Calu3 (cell line): Measurements from ENCODE around the gene TLCD5. TPM values are rescaled to one million over a fixed set of nuclear protein-coding genes. Genes with fewer than 3 reads are reported as not detected.

ENCODE experiments used
- BruUV-seq: library from RNA; stranded (reverse); fragments of 400-500 nt; replicated peaks from 2 replicates; lab custom pipeline; 2021; lab: Mats Ljungman, UMichigan
- CTCF ChIA-PET: fragments of 300-600 bp; sonication (Branson Sonifier 250); formaldehyde crosslinking; loops from one replicate; lab custom pipeline; 2022; ENCODE audit warnings: antibody characterized with exemption; lab: Charles Lee
- DNase-seq: peaks from one replicate; pipeline ENCODE4 v3.0.0; 2022
- H3K27ac Mint-ChIP-seq: one replicate; pipeline ENCODE4 v1.8.0; 2022; ENCODE audit warnings: mixed read lengths; ENCODE audit not compliant: unreplicated experiment
- H3K27me3 Mint-ChIP-seq: one replicate; pipeline ENCODE4 v1.8.0; 2022; ENCODE audit warnings: mixed read lengths; ENCODE audit not compliant: unreplicated experiment
- H3K36me3 Mint-ChIP-seq: one replicate; pipeline ENCODE4 v1.8.0; 2022; ENCODE audit warnings: mild to moderate bottlenecking, moderate library complexity, mixed read lengths; ENCODE audit not compliant: insufficient read depth, unreplicated experiment
- H3K4me1 Mint-ChIP-seq: one replicate; pipeline ENCODE4 v1.8.0; 2022; ENCODE audit warnings: mild to moderate bottlenecking, low read depth, mixed read lengths; ENCODE audit not compliant: unreplicated experiment
- H3K4me3 Mint-ChIP-seq: one replicate; pipeline ENCODE4 v1.8.0; 2022; ENCODE audit warnings: mild to moderate bottlenecking, low read depth, moderate library complexity, mixed read lengths; ENCODE audit not compliant: unreplicated experiment
- H3K9me3 Mint-ChIP-seq: one replicate; pipeline ENCODE4 v1.8.0; 2022; ENCODE audit warnings: low read depth, mixed read lengths; ENCODE audit not compliant: unreplicated experiment
- intact Hi-C: fragments of 100-400 bp; cut with micrococcal nuclease; formaldehyde crosslinking; loops from one replicate; pipeline ENCODE4 v1.10.0; 2022; ENCODE audit not compliant: unreplicated experiment
- total RNA-seq: library from RNA; stranded (reverse); gene quantifications from 2 replicates; pipeline ENCODE4 v1.2.3, GENCODE V29; 2022
- TF ChIP-seq, protein P1 (sequence below): fragments of 200-600 bp; IDR thresholded peaks from one replicate; pipeline ENCODE4 v1.8.0; 2022; ENCODE audit warnings: antibody characterized with exemption; ENCODE audit not compliant: unreplicated experiment

TLCD5 gene
- total RNA-seq, 1 experiment from 2014 or later: 4.9 TPM

GRCh38 chr11:120346233-120346632 lies 21.1 kb downstream of the TLCD5 start:
- Mint-ChIP-seq H3K4me1 (peaks cover 32% of the 10 kb centered on the region), H3K9me3 (no peaks in the 10 kb centered on the region), H3K27me3 (no peaks in the 10 kb centered on the region), H3K4me3 (no peak overlapping the region), H3K27ac (no peak overlapping the region), H3K36me3 (no peaks in the 10 kb centered on the region)
- intact Hi-C loops: no loop called here
- TF ChIP-seq, protein P1, sequence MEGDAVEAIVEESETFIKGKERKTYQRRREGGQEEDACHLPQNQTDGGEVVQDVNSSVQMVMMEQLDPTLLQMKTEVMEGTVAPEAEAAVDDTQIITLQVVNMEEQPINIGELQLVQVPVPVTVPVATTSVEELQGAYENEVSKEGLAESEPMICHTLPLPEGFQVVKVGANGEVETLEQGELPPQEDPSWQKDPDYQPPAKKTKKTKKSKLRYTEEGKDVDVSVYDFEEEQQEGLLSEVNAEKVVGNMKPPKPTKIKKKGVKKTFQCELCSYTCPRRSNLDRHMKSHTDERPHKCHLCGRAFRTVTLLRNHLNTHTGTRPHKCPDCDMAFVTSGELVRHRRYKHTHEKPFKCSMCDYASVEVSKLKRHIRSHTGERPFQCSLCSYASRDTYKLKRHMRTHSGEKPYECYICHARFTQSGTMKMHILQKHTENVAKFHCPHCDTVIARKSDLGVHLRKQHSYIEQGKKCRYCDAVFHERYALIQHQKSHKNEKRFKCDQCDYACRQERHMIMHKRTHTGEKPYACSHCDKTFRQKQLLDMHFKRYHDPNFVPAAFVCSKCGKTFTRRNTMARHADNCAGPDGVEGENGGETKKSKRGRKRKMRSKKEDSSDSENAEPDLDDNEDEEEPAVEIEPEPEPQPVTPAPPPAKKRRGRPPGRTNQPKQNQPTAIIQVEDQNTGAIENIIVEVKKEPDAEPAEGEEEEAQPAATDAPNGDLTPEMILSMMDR: no peak
- DNase-seq: no peak
- CTCF ChIA-PET: no interaction called here
- BruUV-seq: no TSS peak

DNA sequence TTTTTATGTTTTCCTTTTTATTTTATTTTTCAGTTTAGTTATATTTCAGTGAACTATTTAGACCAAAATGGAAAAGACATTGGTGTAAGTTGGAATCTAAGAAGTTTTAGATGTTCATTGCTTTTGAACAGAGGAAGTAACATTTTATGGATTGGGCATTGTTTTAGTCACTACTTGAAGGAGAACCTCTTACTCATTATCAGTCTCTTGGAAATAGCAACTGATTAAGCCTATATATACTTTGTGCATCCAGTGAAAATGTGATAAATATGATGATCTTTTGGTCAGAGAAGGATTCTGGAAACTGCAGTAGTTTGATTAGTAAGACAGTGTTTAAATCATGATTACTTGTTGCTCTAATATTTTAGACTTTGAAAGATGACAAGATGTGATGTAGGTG lies 25.5 kb downstream of the TLCD5 start:
- peaks cover 22% of the 10 kb centered on the region for H3K4me1 Mint-ChIP-seq
- no peaks in the 10 kb centered on the region for H3K36me3 Mint-ChIP-seq
- no peaks in the 10 kb centered on the region for H3K9me3 Mint-ChIP-seq
- no peaks in the 10 kb centered on the region for H3K27me3 Mint-ChIP-seq
- no peak for DNase-seq
- H3K27ac Mint-ChIP-seq: no peak overlapping the region
- CTCF ChIA-PET: no interaction called here
- no TSS peak for BruUV-seq
- H3K4me3 Mint-ChIP-seq: no peak overlapping the region
- TF ChIP-seq, protein P1: no peak
- intact Hi-C loops: no loop called here

DNA sequence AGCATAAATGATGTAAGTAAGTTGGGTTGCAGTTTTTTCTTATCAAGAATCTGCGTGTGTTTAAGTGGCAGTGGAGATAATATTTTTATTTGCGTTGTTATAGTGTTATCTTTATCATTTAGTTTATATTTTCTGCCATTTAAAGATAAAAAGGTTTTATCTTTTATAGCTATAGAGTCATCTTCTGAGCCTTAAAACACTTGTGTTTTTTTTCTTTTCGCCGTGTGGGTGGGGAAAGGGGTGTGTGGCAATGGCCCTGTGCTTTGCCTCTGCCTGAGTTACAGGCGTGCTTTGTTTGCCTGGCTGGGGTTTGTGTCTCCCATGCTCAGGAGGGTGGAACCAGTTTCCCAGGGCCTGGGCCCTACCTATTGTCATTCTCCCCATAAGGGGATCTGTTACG lies 27.3 kb downstream of the TLCD5 start:
- Mint-ChIP-seq H3K27me3 (no peaks in the 10 kb centered on the region), H3K4me3 (no peak overlapping the region), H3K9me3 (no peaks in the 10 kb centered on the region), H3K36me3 (no peaks in the 10 kb centered on the region), H3K27ac (no peak overlapping the region), H3K4me1 (peaks cover 23% of the 10 kb centered on the region)
- intact Hi-C loops: no loop called here
- no peak for DNase-seq
- CTCF ChIA-PET: no interaction called here
- TF ChIP-seq, protein P1: no peak
- no TSS peak for BruUV-seq

GRCh38 chr11:120354068-120354467 lies 29.0 kb downstream of the TLCD5 start:
- H3K27me3 Mint-ChIP-seq: no peaks in the 10 kb centered on the region
- no TSS peak for BruUV-seq
- DNase-seq: no peak
- CTCF ChIA-PET: no interaction called here
- H3K9me3 Mint-ChIP-seq: no peaks in the 10 kb centered on the region
- no peak overlapping the region for H3K4me3 Mint-ChIP-seq
- intact Hi-C loops: no loop called here
- peaks cover 22% of the 10 kb centered on the region for H3K4me1 Mint-ChIP-seq
- TF ChIP-seq, protein P1: no peak
- H3K27ac Mint-ChIP-seq: no peak overlapping the region
- no peaks in the 10 kb centered on the region for H3K36me3 Mint-ChIP-seq
